Measurements from ENCODE around the gene CLDN9.

CLDN9 gene

DNA sequence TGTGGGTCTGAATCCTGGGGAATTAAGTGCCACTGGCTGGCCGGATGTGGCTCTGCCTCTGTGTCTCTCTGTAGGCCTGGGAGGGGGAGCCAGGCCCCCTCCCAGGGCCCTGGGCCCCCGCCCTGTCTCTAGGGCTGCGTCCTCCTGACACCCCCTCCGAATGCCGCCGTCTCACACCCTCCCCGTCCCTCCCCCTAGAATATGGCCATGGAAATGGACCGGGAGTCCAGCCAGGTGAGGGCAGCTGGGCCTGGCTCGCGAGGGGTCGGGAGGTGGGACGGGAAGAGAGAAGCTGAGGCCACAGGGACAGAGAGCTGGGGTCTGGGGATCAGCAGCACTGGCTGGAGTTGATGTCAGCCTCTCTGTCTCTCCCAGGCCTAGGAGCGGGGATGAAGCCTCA, 16.4 kb upstream of the CLDN9 start:
- DNase-seq = no peak
- ATAC-seq = no peak

- DNase-seq (no peak), ATAC-seq (no peak)
Observed at GRCh38 chr16:2999929-3000328, 12.8 kb upstream of the CLDN9 start.

DNA sequence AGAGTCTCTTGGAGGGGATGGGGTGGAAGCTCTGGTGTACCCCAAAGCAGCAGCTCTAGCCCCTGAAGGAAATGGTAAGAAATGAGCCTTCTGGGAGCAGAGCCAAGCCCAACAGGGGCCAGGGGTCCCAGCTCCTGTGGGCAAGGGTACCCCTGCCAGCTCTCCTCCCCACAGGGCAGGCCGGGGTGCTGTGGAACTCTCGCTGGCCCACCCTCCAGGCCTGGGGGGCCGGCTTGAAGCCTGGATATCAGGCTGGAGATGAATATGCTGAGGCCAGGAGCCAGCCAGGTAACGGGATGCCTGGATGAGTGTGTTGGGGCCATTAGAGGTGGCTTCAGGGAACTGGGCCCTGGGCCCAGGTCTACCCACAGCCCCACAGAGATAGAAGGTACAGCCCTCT, 12.2 kb upstream of the CLDN9 start:
- no peak for DNase-seq
- no peak for ATAC-seq

DNA sequence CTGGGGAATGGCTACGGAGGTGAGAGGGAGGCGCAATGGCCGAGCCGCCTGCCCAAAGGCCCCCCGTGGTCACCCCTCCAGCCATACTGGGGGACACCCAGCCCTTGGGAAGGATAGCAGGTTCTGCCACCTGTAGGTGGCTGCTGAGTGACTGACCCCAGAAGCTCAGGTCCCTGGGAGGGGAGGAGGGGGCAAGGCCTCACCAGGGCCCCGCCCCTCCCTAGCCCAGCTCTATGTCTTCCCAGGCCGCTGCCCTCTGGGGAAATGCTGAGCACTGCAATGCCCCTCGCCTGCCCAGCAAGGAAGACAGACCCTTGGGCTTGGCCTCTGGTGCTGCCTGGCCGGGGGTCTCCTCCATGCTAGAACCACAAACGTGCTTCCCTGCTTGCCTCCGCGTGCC, 11.4 kb upstream of the CLDN9 start:
- ATAC-seq = no peak
- DNase-seq = no peak

- ATAC-seq = peak; percentile 99
- DNase-seq = peak; percentile 95
Observed at GRCh38 chr16:3003582-3004270, 9.0 kb upstream of the CLDN9 start.

- DNase-seq (peak; percentile 31), ATAC-seq (no peak)
Observed at GRCh38 chr16:3004319-3004718, 8.4 kb upstream of the CLDN9 start.

DNA sequence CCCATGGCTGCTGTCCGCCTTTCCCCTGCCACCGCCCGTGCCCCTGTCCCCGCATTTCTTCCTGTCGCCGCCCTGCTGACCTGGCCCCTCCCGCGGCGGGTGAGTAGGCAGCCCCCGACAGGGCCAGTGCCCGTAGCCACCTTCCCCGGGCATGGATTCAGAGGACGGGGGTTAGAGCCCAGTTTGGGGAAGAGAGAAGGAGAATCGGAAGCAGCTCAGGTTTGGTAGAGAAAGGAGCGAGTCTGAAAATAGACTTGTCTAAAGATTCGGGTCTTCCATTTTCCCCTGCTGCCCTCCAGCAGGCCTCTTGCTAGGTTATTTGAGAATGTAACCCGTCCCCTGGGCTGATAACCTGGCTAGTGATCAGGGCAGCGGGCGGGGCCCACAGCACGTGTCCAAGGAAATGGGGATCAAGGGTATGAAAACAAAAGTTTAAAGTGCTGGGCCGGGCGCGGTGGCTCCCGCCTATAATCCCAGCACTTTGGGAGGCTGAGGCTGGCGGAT, 7.9 kb upstream of the CLDN9 start:
- DNase-seq = no peak

GRCh38 chr16:3007059-3007956, 5.4 kb upstream of the CLDN9 start:
- ATAC-seq = no peak

More for the DNA sequence above, 7.9 kb upstream of the CLDN9 start:
- ATAC-seq = no peak

DNA sequence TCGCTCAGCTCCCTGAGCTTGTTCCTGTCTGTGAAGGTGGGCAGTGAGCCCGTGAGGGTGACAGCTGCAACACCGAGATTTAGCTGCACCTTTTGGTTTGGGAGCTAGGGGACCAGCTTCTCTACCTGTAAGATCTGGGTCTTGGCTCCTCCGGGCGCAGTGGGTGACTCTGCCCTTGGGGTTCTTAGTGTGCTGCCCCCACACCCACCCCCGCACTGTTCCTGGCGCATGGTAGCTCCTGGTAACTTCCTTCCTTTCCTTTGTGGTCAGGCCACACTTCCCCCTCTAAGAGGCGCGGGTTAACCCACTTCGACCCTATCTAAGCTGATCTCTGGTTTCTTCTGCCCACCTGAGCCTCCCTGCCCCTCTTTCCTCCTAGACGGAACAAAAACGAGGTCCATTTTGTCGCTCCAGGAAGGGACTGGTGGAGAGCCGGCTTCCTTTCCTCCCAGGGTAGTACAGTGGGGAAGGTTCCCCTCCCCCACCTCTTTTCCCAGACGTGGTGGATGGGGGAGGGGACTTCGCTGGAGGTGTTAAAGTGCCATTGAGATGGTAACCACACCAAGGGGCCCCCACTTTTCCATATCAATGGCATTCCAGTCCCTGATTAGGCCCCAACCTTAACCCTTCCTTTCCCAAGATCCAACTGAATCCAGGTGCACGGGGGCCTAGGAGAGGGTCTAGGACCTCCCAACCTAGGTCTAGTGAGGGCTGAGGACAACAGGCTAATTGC, 4.6 kb upstream of the CLDN9 start:
- DNase-seq (peak; percentile 25), ATAC-seq (no peak)

More at GRCh38 chr16:3007059-3007956, 5.4 kb upstream of the CLDN9 start:
- no peak for DNase-seq

GRCh38 chr16:3008690-3009037, 4.1 kb upstream of the CLDN9 start:
- DNase-seq = no peak

GRCh38 chr16:3009568-3010390, 2.9 kb upstream of the CLDN9 start:
- DNase-seq (no peak), ATAC-seq (no peak)

More at GRCh38 chr16:3008690-3009037, 4.1 kb upstream of the CLDN9 start:
- no peak for ATAC-seq

DNA sequence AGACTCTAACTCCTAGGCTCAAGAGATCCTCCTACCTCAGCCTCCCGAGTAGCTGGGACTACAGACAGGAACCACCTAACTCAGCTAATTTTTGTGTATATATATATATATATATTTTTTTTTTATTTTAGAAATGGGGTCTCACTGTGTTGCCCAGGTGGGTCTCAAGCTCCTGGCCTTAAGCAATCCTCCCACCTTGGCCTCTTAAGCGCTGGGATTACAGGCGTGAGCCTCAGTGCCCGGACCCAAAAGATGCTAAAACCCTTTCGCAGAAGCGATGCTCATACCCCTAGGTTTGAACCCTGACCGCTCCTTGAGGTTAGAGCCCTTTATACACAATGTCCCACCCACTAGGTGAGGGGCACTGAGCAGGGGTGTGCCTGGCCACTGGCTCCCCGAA, 2.2 kb upstream of the CLDN9 start:
- DNase-seq (no peak), ATAC-seq (no peak)

DNA sequence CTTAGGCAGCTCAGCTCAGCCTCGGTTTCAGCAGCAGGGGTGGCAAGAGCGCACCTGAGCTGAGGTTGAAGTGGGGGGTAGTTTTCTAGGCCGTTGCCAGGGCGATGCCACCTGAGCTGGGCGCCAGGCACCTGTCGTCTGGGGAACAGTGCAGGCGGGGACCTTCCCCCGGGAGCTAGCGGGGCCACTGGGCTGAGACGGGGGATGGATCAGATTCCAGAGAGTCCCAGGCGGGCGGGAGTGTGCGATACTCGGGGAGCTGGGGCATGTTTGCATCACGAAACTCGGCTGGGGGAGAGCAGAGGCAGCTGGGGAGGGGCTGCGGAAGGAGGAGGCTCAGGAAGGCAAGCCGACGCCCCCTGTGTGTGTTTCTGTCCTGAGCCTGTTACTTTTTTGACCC, 477 bp upstream of the CLDN9 start:
- no peak for DNase-seq
- no peak for ATAC-seq

DNA sequence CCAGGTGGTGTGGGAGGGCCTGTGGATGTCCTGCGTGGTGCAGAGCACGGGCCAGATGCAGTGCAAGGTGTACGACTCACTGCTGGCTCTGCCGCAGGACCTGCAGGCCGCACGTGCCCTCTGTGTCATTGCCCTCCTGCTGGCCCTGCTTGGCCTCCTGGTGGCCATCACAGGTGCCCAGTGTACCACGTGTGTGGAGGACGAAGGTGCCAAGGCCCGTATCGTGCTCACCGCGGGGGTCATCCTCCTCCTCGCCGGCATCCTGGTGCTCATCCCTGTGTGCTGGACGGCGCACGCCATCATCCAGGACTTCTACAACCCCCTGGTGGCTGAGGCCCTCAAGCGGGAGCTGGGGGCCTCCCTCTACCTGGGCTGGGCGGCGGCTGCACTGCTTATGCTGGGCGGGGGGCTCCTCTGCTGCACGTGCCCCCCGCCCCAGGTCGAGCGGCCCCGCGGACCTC, 798 bp downstream of the CLDN9 start:
- ATAC-seq = no peak

GRCh38 chr16:3013998-3014690, 1.4 kb downstream of the CLDN9 start:
- DNase-seq (no peak), ATAC-seq (no peak)

More for the DNA sequence above, 798 bp downstream of the CLDN9 start:
- no peak for DNase-seq

GRCh38 chr16:3014971-3015370, 2.2 kb downstream of the CLDN9 start:
- ATAC-seq (no peak), DNase-seq (no peak)

- DNase-seq (no peak), ATAC-seq (no peak)
Observed at GRCh38 chr16:3015865-3016521, 3.3 kb downstream of the CLDN9 start.

GRCh38 chr16:3017344-3017743, 4.6 kb downstream of the CLDN9 start:
- DNase-seq = no peak
- no peak for ATAC-seq

GRCh38 chr16:3017794-3018506, 5.2 kb downstream of the CLDN9 start, which contains the start of gene CLDN6:
CLDN6 (minus strand) TSS chr16:3018183; CDS start chr16:3016021, 2,162 bp downstream.
- ATAC-seq (no peak), DNase-seq (peak; percentile 68)

Measured in stimulated activated naive CD8-positive, alpha-beta T cell treated with anti-CD3 and anti-CD28 coated beads, Interleukin-15, Interleukin-2, amounts not matched to agents 100 U/mL and 50 U/mL, for 24 hours (primary cell).